RWPE1 (cell line): ENCODE measurements around the gene FBXO10.

ENCODE experiments used
- CTCF ChIA-PET: fragments of 350-600 bp; sonication (Branson Sonifier 250); formaldehyde crosslinking; extraction: SDS; loops from one replicate; lab custom pipeline; 2021; lab: Yijun Ruan, JAX
- POLR2A ChIA-PET: fragments of 400-600 bp; formaldehyde crosslinking; extraction: SDS; loops from one replicate; lab custom pipeline; 2020; ENCODE audit warnings: antibody characterized with exemption; ENCODE audit not compliant: low non-redundant PET; lab: Yijun Ruan, JAX
- DNase-seq: peaks from one replicate; pipeline ENCODE4 v3.0.0; 2012; ENCODE audit warnings: low spot score
- H3K27ac ChIP-seq: fragments of 450-650 bp; 2 replicates; pipeline ENCODE4 v1.5.1; 2017
- CTCF ChIP-seq: fragments of 450-650 bp; conservative IDR thresholded peaks from 2 replicates; pipeline ENCODE4 v1.5.1; 2017; ENCODE audit warnings: low read depth, mild to moderate bottlenecking

Gene FBXO10

GRCh38 chr9:37575511-37575914 is 667 bp downstream of the FBXO10 start:
- CTCF ChIA-PET: interaction anchor here (0.7 kb wide), 4 partner anchors 10 to 943 kb away, joined by 3 to 4 read pairs (median 3); no protein-coding TSS in a partner anchor

GRCh38 chr9:37575001-37575400 is 1.2 kb downstream of the FBXO10 start:
- DNase-seq: no peak
- ChIA-PET POLR2A (interaction anchor here (0.7 kb wide), 1 partner anchor 9 kb away, joined by 4 read pairs; no protein-coding TSS in a partner anchor), CTCF (interaction anchor here (0.6 to 0.8 kb wide), 5 partner anchors 9 to 694 kb away, joined by 3 to 4 read pairs (median 4); no protein-coding TSS in a partner anchor)
- no peak for TF ChIP-seq CTCF
- H3K27ac ChIP-seq: no peak overlapping the region

More at GRCh38 chr9:37575511-37575914, 667 bp downstream of the FBXO10 start:
- TF ChIP-seq CTCF: no peak
- DNase-seq: no peak
- POLR2A ChIA-PET: no interaction called here
- peak overlapping the region; percentile 76 for H3K27ac ChIP-seq

- ChIA-PET CTCF (interaction anchor here (0.6 to 0.8 kb wide), 3 partner anchors 9 to 695 kb away, joined by 3 to 4 read pairs (median 3); no protein-coding TSS in a partner anchor), POLR2A (interaction anchor here (0.7 kb wide), 1 partner anchor 8 kb away, joined by 4 read pairs; no protein-coding TSS in a partner anchor)
- TF ChIP-seq CTCF: no peak
- no peak overlapping the region for H3K27ac ChIP-seq
- no peak for DNase-seq
These were observed 1.9 kb downstream of the FBXO10 start for GRCh38 chr9:37574241-37574721.

GRCh38 chr9:37571282-37571681 is 4.9 kb downstream of the FBXO10 start:
- no peak for TF ChIP-seq CTCF
- ChIA-PET CTCF (no interaction called here), POLR2A (no interaction called here)
- no peak overlapping the region for H3K27ac ChIP-seq
- DNase-seq: no peak

GRCh38 chr9:37566716-37567115 is 9.5 kb downstream of the FBXO10 start:
- CTCF ChIA-PET: no interaction called here

More at GRCh38 chr9:37566716-37567115, 9.5 kb downstream of the FBXO10 start:
- no peak for TF ChIP-seq CTCF
- no peak for DNase-seq
- POLR2A ChIA-PET: interaction anchor here (0.9 kb wide), 1 partner anchor 8 kb away, joined by 4 read pairs; no protein-coding TSS in a partner anchor
- no peak overlapping the region for H3K27ac ChIP-seq
